ENCODE measurements around the gene LHFPL2. TPM values are rescaled to one million over a fixed set of nuclear protein-coding genes. Genes with fewer than 3 reads are reported as not detected.

LHFPL2 gene
- polyA plus RNA-seq, 3 donors: 3.7 to 11.6 (median 7.3) TPM

DNA sequence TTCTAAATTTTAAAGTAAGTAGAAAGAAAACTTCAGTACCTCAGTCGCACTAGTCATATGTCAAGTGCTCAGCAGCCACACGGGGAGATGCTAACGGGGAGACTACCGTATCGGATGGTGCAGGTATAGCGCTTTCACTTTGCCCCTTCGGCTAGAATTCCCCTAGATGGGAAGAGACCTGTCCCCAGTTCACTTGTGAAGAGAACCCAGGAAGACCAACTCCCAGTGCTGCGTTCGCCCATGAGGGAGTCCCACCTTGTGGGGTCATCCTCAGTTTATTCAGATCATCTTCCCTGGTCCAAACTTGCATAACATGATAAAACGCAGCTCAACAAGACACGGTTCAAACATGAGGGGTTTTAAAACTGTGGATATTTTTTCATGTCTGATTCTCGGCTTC is 87.3 kb downstream of the LHFPL2 start:
- Histone ChIP-seq H3K27me3 (ENCODE audit: control insufficient read depth in 2 of 2, insufficient read depth in 2 of 2, low read length in 2 of 2) (no peaks in the 10 kb centered on the region), H3K9me3 (replicated peaks in 1 of 2; ENCODE audit: control insufficient read depth in 1 of 2, insufficient read depth in 1 of 2, low read length in 2 of 2) (no peaks in the 10 kb centered on the region), H2AFZ (ENCODE audit: insufficient read depth, low read depth, low read length, poor library complexity, severe bottlenecking) (no peak overlapping the region), H4K20me1 (ENCODE audit: insufficient read depth, low read length) (no peaks in the 10 kb centered on the region), H3K9ac (ENCODE audit: insufficient read depth, low read length, poor library complexity, severe bottlenecking) (no peak overlapping the region), H3K36me3 (replicated peaks in 1 of 2; ENCODE audit: control insufficient read depth in 1 of 2, insufficient read depth in 2 of 2, low read length in 2 of 2) (no peaks in the 10 kb centered on the region), H3K4me3 (replicated peaks in 1 of 3; ENCODE audit: low read depth in 2 of 3, low read length in 3 of 3) (no peak overlapping the region), H3K27ac (ENCODE audit: low read depth in 1 of 2, low read length in 2 of 2) (no peak overlapping the region), H3K4me2 (replicated peaks; ENCODE audit: extremely low read depth, low read length, poor library complexity, severe bottlenecking) (no peak overlapping the region), H3K79me2 (ENCODE audit: insufficient read depth, low read length) (no peaks in the 10 kb centered on the region), H3K4me1 (ENCODE audit: control insufficient read depth in 1 of 2, insufficient read depth in 2 of 2, low read length in 2 of 2) (no peaks in the 10 kb centered on the region)
- no peak for DNase-seq
- 95% methylated on average over 8 of the region's 12 CpGs for WGBS (ENCODE audit: insufficient coverage)
- H3K36me3 Mint-ChIP-seq: no peaks in the 10 kb centered on the region
- peaks cover 1 to 4% (median 2%) of the 10 kb centered on the region in 3 donors for H3K27me3 Mint-ChIP-seq (ENCODE audit: low read depth in 3 of 3)
- H3K9me3 Mint-ChIP-seq: peaks cover 0 to 6% (median 2%) of the 10 kb centered on the region in 7 donors
- TF ChIP-seq CTCF (IDR thresholded peaks at IDR 0.05): no peak
- H3K27ac Mint-ChIP-seq: no peak overlapping the region
- peaks cover 3% of the 10 kb centered on the region for H3K4me1 Mint-ChIP-seq
- intact Hi-C loops (cut with micrococcal nuclease): no loop called here
- H3K4me3 Mint-ChIP-seq: no peak overlapping the region

DNA sequence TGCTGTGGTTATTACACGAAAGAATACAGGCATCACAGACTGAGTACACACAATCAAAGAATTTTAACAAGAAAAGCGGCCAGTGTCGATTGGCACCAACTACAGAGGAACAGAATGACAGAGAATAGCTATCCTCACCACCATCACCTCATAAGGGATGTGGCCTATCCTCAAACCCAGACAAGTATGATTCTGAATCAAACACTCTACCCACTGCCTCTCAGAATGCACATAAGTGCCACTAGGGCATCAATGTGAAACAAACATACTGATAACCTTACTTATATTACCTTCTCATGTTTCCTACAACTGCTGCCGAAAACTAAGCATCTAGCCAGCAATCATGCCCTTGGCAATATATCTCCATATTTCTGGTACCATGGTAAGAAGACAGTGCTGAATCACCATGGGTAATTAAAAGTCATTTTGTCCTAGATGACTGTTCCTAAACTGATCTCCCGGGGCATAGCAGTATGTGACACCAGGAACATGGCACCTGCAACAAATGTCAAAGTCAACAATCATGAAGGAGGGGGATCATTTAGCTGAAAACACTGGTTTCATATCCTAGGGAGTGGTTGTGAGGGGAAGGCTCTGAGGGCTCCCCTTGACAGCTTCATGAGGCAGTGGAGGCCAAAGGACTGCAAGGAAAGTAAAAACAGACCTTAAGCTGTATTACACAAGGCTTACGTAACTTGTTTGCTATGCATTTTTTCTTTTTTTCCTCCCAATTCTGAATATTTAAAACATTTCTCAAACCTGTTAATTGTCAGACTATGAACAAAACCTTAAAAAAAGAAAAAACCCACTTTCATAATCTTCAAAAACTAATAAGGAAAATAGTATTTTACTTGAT is 88.3 kb downstream of the LHFPL2 start:
- no peak overlapping the region for H3K4me3 ChIP-seq (replicated peaks in 1 of 3; ENCODE audit: low read depth in 2 of 3, low read length in 3 of 3)
- no peaks in the 10 kb centered on the region for H3K27me3 ChIP-seq (ENCODE audit: control insufficient read depth in 2 of 2, insufficient read depth in 2 of 2, low read length in 2 of 2)
- H3K4me2 ChIP-seq (replicated peaks; ENCODE audit: extremely low read depth, low read length, poor library complexity, severe bottlenecking): no peak overlapping the region
- no peaks in the 10 kb centered on the region for H3K9me3 ChIP-seq (replicated peaks in 1 of 2; ENCODE audit: control insufficient read depth in 1 of 2, insufficient read depth in 1 of 2, low read length in 2 of 2)
- WGBS (ENCODE audit: insufficient coverage): 96% methylated on average over 3 of the region's 6 CpGs
- peaks cover 1 to 7% (median 2%) of the 10 kb centered on the region in 3 donors for H3K27me3 Mint-ChIP-seq (ENCODE audit: low read depth in 3 of 3)
- no peak overlapping the region for H3K27ac Mint-ChIP-seq
- H3K36me3 Mint-ChIP-seq: peaks cover 0 to 1% of the 10 kb centered on the region in 2 donors
- no peak overlapping the region for H3K9ac ChIP-seq (ENCODE audit: insufficient read depth, low read length, poor library complexity, severe bottlenecking)
- no peaks in the 10 kb centered on the region for H3K79me2 ChIP-seq (ENCODE audit: insufficient read depth, low read length)
- no peaks in the 10 kb centered on the region for H3K4me1 ChIP-seq (ENCODE audit: control insufficient read depth in 1 of 2, insufficient read depth in 2 of 2, low read length in 2 of 2)
- H3K4me1 Mint-ChIP-seq: peaks cover 3% of the 10 kb centered on the region
- DNase-seq: no peak
- H3K9me3 Mint-ChIP-seq: peaks cover 0 to 5% (median 2%) of the 10 kb centered on the region in 7 donors
- H4K20me1 ChIP-seq (ENCODE audit: insufficient read depth, low read length): no peaks in the 10 kb centered on the region
- H3K4me3 Mint-ChIP-seq: no peak overlapping the region
- no peak overlapping the region for H3K27ac ChIP-seq (ENCODE audit: low read depth in 1 of 2, low read length in 2 of 2)
- no peak for TF ChIP-seq CTCF (IDR thresholded peaks at IDR 0.05)
- intact Hi-C loops (cut with micrococcal nuclease): no loop called here
- no peaks in the 10 kb centered on the region for H3K36me3 ChIP-seq (replicated peaks in 1 of 2; ENCODE audit: control insufficient read depth in 1 of 2, insufficient read depth in 2 of 2, low read length in 2 of 2)
- no peak overlapping the region for H2AFZ ChIP-seq (ENCODE audit: insufficient read depth, low read depth, low read length, poor library complexity, severe bottlenecking)

All from CD14-positive monocyte (primary cell).